ENCODE data around the gene MID1.

MID1 gene

DNA sequence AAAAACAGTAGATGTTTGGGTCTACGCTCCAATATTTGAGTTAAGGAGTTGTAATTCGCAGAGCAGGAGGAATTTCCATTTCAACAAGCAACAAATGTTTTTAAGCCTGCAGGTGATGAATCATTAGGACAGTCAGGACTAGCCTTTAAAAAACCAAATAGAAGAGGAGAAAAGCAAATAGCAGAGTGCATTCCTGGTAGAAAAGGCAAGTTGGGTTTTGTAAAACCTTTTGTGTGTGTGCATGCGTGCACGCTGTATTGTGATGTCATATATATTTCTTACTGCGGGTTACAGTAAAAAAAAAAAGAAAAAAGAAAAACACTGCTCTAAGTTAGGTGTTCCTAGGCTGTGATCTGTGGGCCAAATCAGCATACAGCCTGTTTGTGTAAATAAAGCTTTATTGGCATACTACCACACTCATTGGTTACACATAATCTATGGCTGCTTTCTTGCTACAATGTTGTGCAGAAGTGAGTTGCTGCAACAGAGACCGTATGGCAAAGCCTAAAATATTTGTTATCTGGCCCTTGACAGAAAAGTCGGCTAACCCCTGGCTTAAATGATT lies 135.6 kb downstream of the MID1 start:
- no peak for DNase-seq

DNA sequence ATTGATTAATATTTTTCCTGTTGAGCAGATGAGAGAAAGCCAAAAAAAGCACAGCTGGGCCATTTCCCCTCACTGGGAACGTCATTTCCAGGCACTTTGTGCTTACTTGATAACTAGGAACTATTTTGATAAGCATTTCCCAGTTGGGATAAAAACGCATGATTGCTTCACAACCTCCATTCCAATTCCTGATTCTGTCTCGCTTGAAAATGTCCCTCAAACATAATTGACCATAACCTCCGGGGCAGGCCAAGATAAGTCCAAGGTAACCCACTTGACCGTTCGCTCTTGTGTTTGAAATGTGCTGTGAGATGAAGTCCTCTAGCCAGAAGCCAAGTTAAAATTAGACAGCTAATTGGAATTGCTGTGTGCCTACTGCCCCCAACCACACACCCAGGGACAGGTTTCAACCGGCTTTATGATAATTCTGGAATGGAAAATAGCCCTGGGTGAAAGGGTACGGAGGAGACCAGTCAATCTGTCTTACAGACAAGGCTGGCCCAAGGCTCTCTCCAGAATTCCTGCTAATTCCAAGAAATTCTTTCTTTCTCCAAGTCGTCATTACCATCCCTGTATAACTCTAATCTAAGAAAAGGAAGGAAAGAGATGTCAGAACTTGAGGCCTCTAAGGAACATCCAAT lies 137.1 kb downstream of the MID1 start:
- no peak for DNase-seq

DNA sequence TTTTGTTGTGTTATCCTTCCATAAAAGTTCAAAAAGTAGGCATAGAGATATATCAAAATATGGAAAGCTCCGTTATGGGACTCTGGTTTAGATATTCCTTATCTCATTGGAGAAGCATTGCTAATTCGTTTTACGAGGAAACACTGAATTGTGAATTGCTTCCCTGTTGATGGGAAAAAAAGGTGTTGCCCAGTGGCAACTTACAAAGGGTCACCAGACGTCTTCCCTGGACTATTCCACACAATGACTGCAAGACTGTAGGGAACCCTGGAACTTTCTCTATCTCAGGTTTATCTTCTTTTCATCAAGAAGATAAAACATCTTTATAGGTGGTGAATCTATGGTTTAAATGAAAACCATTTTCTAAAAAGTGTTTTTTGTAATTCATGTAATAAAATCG lies 137.7 kb downstream of the MID1 start:
- no peak for DNase-seq

DNA sequence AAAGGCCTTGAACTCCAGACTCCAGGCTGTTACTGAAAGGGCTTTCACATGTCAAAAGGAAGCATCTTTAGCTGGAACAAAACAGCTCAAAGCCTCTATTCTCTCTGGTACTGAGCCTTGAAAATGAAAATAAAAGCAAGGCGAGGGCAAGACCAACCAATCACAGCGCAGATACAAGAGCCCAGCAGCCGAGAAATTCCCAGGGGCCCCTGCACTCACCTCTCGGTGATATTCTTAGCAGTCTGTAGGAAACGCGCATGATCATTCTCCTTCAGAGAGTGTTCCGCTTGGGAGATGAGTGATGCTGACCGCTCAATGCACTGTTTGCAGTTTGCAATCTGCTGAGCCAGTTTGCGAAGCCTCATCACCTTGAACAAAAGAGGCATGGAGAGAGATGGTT lies 138.1 kb downstream of the MID1 start:
- DNase-seq: no peak

DNA sequence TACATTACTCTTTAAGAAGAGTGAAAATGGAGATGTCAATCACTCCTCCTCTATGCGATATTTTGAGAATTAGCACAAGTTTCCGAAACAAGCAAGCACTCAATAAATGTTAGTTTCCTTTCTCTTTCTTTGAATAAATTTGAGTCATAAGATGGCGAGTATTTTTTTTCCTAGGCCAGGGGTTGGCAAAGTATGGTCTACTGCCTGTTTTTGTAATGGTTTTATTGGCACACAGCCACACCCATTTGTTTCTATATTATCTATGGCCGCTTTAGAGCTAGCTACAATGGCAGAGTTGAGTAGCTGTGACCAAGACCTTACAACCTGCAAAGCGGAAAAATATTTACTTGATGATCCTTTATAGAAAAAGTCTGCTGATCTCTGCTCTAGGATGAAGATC lies 139.5 kb downstream of the MID1 start:
- DNase-seq: no peak

DNA sequence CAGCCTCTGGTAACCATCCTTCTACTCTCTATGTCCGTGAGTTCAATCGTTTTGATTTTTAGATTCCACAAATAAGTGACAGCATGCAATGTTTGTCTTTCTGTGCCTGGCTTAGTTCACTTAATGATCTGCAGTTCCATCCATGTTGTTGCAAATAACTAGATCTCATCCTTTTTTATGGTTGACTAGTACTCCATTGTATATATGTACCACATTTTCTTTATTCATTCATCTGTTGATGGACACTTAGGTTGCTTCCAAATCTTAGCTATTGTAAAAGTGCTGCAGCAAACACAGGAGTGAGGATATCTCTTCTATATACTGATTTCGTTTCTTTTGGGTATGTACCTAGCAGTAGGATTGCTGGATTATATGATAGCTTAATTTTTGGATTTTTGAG lies 140.9 kb downstream of the MID1 start:
- no peak for DNase-seq

DNA sequence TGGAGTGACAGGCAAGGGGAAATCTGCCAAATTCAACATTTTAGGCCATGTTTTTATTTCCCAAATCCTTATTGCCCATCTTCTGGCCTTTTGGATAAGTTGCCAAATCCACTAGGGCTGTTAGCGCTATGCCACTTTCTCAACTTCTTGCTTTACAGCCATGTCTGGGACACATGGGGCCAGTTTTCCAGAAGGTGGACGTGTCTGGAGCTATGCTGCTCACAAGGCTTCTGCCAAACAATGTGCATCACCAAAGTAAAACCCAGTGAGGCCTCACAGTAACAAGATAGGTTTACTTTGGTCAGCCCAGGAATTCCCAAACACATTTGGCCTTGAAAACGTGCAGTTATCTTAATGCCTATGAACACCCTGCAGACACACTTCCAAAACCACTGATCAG lies 142.9 kb downstream of the MID1 start:
- no peak for DNase-seq

DNA sequence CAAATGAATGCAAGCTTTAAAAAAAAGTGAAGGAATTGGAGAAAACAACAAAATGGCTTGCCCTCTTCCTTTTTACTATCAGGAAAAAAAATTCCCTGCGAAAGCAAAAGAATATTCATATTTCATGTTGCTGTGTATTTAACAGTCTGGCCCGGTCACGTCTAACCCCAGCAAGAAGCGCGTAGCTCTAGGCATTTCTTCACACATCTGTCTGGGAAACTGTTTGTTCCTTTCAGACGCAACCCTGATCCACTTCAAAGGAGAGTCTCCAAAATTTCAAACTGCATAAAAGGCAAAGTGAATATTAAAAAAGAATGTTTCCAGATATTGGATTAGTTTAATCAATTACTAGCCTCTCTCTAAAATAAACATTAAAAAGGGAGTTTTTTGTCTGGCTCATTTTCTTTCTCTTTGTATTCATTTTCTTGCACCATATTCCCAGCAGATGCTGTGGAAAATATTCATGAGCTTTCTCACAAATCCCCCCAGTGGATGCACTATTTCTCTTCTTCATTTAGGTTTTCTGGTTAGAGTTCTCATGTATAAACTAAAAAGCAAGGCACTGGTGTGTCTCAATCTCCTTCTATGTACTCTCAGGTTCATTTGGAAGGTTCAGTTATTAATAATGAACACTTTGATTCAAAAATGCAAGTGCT lies 145.3 kb downstream of the MID1 start:
- DNase-seq: no peak

DNA sequence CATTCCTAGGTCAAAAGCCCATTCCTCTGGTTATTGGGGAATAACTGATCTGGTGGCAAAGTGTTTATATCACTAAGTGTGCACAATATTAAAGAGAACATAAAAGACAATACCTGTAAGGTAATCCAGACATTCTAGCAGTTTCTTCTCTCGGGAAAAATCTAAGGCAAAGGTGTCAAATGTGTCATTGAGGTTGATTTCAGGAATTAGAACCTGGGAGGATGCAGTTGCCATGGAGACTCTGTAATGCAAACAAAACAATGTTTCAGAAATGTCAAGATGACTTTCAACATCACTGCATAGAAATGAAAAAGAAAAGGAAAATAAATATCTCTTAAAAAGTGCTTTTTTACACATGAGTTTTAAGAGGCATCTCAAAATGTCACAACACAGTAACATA lies 145.9 kb downstream of the MID1 start:
- no peak for DNase-seq

DNA sequence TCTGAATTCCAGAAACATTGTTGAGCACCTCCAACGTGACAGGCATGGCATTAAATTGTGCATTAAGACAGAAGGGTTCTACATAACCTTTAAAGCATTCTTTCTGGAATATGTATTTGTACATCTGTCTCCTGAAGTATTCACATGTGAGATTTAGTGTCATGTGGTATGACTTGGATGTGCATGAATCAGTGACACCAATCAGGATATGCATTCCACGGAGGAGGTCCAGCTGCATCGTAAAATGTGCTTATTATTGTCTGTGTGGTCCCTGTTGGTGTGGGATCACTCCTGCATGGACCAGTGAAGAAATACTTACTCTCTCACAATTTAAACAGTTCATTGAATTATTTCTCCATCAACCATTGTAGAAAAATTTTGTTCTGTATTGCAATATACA lies 149.0 kb downstream of the MID1 start:
- DNase-seq: no peak

DNA sequence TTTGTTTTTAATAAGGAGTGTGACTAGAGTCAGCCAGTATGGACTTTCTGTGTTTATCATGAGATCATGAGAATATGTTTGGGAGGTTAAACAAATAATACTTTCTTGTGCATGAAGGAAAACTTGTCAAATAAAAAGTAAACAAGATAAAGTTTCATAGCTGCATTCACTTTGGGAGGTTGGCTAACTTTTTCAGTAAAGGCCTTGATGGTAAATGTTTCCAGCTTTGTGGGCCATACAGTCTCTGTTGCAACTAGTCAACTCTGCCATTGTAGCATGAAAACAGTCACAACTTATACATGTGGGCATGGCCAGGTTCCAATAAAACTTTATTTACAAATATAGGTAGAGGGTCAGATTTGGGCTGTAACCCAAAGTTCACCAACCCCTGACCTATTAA lies 150.4 kb downstream of the MID1 start:
- no peak for DNase-seq

DNA sequence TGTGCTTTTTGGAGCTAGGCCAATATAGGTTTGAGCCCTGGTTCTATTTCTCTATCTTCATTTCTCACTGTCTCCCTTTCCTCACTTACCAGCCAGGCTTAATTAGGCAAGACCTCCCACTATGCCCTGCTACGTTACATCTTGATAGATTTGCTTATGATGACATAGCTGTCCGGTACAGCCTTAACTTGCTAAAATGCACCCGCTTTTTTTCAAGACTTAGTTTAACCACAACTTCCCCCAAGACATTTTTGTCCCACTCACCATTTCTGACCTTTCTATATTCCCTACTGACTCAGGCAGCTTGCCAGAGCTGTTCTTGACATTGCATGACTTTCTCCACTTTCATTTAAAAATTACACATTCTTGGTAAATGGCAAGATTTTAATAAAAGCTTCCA lies 152.6 kb downstream of the MID1 start:
- no peak for DNase-seq

DNA sequence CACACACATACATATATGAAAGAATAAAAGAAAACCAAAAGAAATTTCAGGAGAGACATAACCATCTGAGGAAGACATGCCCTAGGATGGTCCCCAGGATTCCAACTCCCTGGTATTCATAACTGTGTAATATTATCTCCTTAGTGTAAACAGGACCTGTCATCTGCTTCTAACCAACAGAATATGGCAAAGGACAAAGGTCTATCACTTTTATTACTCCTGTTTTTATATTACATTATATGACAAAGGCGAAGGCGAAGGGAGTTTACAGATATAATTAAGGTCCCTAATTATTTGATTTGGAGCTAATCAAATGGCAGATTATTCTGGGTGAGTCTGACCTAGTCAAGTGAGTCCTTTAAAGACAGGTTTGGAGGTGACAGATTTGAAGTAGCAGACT lies 155.1 kb downstream of the MID1 start:
- DNase-seq: no peak

DNA sequence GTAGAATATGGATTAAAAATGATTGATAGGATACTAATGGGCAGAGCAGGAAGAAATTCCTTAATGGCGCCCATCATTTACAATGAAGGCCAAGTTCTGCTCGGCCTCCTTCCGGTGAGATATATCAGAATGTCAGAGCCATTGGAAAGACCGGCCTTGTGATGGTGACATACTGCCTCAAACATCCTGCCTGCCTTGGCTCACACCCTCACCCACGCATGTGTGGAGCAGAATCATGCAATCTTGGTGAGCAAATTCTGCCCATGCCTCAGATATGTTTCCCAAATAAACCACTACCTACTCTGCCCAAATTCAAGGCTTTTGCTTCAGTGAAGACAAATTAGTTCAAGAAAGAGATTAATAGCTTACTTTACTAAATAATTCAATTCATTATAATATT lies 163.3 kb downstream of the MID1 start:
- DNase-seq: no peak

DNA sequence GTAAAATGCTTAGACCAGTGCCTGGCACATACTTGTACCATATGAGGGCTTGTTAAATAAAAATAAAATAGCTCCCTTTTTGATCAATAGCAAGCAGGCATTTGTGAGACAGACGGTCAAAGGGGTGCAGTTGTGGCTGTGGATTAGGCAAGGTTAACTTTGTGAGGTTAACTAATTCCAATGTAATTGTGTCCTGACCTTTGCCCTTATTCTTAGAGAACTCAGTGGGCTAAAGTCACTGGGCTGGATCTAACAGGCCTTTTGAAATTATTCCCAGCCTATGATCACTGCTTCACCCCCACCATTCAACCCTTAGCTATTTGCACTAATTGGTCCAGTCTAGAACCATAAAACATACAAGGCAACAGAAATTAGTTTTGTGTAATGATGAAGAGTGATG lies 166.4 kb downstream of the MID1 start:
- no peak for DNase-seq

DNA sequence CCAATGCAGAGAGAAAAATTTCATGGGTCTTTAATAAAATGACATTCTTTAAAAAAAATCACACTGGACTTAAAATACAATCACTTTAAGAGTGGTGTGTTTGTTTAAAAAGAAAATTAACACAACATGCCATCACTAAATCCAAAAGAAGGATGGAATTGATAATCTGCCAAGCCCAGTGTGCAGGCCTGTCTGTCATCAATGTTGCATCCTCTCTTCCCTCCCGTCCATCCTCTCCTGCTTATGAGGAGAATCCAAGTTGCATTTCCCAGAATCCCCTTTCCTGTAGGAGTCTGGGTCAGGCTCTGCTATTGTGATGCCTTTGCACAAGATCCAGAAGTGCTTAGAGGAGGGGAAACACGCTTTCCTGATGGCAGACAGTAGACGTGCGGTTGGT lies 169.4 kb downstream of the MID1 start:
- DNase-seq: no peak

DNA sequence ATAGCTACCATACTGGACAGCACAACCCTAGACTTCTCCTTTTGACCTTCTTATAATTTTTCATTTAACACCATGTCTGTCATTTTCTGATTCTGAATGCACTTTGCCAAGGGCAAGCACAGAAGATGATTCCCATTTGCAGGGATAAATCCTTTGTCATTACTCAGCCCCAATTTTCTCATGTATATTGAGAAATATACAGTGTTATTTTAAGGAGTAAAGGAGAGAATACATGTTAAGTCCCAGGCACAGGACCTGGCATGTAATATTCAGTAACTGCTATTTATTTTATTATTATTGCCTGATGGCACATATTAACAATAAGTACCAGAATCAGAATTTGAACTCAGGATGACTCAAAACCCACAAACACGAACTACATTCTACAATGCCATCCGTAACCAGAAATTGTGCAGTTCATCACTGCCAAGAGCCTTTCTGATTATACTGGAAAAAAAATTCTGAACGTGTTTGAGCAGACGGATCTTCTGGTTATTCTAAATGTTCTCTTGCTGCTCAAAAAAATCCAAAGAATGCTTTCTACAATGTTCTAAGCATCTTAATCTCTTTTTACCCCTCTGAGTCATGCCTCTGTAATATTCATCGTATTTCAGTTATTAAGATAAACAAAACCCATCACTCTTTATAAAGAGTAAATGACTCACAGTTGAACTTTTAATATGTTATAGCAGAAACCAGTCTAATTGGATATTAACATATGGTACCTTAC lies 170.0 kb downstream of the MID1 start:
- no peak for DNase-seq

DNA sequence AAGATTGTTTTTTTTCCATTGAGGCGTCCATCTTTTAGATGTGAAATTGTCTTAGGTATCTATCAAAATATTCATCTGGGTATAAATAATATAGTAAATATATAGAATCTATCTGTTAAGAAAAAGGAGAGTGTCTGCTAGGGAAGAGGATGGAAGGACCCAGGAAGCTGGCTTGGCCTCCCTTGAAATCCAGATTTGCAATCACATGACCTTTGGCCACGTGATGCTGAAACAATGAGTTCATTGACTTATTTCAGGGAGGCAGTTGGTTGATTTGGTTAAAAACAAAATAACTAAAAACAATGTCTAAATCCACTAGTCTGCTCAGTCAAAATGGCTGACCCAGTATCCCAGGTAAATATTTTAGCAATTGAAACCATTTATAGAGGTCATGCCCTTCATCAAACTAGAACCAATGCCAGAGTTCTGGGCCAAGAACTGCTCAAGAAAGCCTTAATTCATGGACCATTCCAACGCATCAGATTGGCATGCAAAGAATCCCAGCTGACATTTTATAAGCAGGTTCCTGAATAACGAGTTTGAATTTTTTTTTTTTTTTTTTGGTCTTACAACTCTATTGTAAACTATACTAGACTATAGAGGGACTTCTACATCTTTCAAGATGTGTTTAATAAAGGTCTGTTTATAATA lies 172.7 kb downstream of the MID1 start:
- DNase-seq: no peak

DNA sequence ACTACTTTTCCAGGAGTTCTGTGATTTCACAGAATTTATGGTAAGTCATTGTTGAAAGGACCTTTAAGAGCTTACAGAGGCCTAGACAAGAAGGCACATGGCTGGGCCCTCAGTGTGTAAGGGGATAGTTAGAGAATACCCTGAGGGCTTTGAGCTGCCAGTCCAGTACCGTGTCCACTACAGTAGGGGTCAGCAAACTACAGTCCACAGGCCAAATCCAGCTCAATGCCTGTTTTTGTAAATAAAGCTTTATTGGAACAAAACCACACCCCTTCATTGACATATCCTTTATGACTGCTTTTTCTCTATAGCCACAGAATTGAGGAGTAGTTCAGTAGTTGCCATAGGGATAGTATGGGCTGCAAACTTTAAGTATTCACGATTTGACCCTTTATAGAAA lies 176.2 kb downstream of the MID1 start:
- DNase-seq: no peak

DNA sequence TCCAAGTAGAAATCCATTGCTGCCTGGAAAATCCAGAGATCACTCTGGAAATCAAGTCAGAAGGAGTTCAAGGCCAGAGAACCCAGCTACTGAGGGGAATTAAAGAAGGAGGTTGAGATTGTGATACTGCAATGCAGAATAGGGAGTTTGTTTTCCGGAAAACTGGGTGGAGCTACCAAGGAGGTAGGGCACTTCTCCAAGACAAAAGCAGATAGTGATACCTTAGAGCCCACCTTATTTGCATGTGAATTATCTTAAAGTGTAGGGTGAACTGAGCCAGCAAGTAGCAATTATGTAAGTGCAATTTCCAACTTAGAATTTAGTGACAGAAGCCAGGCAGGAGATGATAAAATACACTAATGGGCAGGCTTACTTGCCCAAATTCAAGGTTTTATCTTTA lies 178.9 kb downstream of the MID1 start:
- DNase-seq: no peak

DNA sequence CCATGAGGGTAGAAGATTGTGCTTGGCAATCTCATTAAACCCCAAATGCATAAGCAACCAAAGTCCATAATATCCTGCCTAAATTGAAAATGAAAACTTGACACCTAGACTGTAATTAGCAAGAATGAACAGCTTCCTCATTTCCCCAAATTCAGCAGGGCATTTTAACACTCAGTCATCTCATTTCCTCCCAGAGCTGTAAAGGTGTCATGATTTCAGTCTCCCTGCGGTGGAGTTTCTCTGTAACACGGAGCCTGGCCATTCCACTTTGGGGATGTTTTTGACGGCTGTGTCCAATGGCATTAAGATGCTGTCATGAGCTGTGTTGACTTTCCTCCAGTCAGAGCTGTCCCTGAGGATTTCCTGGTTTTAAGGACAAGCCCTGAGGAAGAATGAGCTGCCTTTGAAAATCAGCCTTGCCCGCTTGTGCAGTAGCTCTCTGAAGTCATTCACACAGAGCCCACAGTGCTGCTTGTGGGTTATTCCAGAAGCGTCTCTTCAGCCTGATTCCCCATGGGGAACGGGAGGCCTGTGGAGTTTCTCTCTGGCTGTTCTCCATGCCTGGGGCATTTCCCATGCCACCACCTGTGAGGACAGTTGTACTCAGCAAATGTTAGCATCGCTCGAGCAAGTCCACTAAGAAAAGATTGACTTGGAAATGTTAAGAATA lies 187.0 kb downstream of the MID1 start:
- no peak for DNase-seq

DNA sequence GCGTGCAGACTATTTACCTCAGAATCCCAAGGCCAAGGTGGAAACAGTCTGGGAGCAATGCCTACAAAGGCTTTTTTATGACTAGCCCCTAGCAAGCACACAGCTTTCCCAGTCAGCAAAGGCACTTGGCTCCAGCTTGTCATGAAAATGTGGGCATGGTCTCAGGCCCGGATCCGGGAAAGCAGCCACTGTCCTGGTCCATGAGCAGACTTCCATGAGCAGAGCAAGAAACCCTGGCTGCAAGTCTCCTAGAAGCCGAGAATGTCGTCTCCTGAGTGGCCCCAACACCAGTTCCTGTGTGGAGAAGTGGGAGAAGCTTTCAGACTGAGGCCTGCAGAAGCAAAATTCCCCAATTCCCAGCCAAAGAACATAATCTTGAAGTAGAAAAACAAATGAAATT lies 190.5 kb downstream of the MID1 start:
- DNase-seq: no peak

DNA sequence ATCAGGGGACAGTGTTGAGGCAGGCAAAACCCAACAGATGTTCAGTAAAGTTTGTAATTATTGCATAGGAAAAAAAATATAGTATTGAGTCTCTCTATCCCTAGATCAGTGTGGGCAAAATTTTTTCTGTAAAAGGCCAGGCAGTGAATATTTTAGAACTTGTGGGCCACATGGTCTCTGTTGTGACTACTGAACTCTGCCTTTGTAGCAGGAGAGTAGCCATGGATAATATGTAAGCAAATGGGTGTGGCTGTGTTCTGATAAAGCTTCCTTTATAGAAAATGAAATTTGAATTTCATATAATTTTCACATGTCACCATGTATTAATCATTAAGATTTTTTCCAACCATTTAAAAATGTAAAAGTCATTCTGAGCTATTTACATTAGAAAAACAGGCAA lies 193.1 kb downstream of the MID1 start:
- DNase-seq: no peak
